Left forelimb (tissue), 1 donor: Measurements from ENCODE around the gene SETD1A.

Source experiments
- DNase-seq: peaks from one replicate; pipeline ENCODE4 v3.0.0-alpha.2; 2018; ENCODE audit warnings: low spot score

Gene SETD1A

GRCh38 chr16:30953511-30954124, 3.9 kb upstream of the SETD1A start:
- no peak for DNase-seq

GRCh38 chr16:30954993-30955392, 2.6 kb upstream of the SETD1A start:
- DNase-seq = no peak

GRCh38 chr16:30956601-30957455, 726 bp upstream of the SETD1A start:
- DNase-seq = peak; percentile 89

GRCh38 chr16:30958175-30959079, 873 bp downstream of the SETD1A start:
- DNase-seq = peak; percentile 83

- no peak for DNase-seq
Observed at GRCh38 chr16:30961384-30961783, 3.8 kb downstream of the SETD1A start.

GRCh38 chr16:30963925-30964511, 6.5 kb downstream of the SETD1A start:
- DNase-seq = no peak

- no peak for DNase-seq
Observed at GRCh38 chr16:30964574-30965226, 7.1 kb downstream of the SETD1A start.

GRCh38 chr16:30965436-30965835, 7.9 kb downstream of the SETD1A start:
- DNase-seq = no peak

GRCh38 chr16:30966033-30966619, 8.6 kb downstream of the SETD1A start:
- no peak for DNase-seq

- DNase-seq = no peak
Observed at GRCh38 chr16:30967795-30968194, 10.2 kb downstream of the SETD1A start.

- DNase-seq = no peak
Observed at GRCh38 chr16:30969246-30969842, 11.8 kb downstream of the SETD1A start.

- no peak for DNase-seq
Observed at GRCh38 chr16:30971298-30971697, 13.7 kb downstream of the SETD1A start.

- DNase-seq = no peak
Observed at GRCh38 chr16:30972872-30973271, 15.3 kb downstream of the SETD1A start.

GRCh38 chr16:30974348-30974747, 16.8 kb downstream of the SETD1A start:
- DNase-seq = no peak

GRCh38 chr16:30976486-30976885, 18.9 kb downstream of the SETD1A start:
- DNase-seq = no peak

GRCh38 chr16:30977502-30977901, 19.9 kb downstream of the SETD1A start:
- DNase-seq = no peak

- DNase-seq = no peak
Observed at GRCh38 chr16:30979170-30980022, 21.8 kb downstream of the SETD1A start.

GRCh38 chr16:30980023-30980371, 22.4 kb downstream of the SETD1A start:
- DNase-seq = no peak

GRCh38 chr16:30980434-30980833, 22.9 kb downstream of the SETD1A start:
- no peak for DNase-seq

GRCh38 chr16:30980959-30981358, 23.4 kb downstream of the SETD1A start:
- no peak for DNase-seq
